COR-L47 (cell line): ENCODE results near the gene MORC3.
"Not testable (repeated sequence)": the region's sequence is repeated elsewhere in the genome, so short reads cannot be mapped to it uniquely, and the experiment has no call there.

Experiments
- DNase-seq: peaks from one replicate; lab custom pipeline; 2025; lab: John Stamatoyannopoulos, UW

Gene MORC3, protein sequence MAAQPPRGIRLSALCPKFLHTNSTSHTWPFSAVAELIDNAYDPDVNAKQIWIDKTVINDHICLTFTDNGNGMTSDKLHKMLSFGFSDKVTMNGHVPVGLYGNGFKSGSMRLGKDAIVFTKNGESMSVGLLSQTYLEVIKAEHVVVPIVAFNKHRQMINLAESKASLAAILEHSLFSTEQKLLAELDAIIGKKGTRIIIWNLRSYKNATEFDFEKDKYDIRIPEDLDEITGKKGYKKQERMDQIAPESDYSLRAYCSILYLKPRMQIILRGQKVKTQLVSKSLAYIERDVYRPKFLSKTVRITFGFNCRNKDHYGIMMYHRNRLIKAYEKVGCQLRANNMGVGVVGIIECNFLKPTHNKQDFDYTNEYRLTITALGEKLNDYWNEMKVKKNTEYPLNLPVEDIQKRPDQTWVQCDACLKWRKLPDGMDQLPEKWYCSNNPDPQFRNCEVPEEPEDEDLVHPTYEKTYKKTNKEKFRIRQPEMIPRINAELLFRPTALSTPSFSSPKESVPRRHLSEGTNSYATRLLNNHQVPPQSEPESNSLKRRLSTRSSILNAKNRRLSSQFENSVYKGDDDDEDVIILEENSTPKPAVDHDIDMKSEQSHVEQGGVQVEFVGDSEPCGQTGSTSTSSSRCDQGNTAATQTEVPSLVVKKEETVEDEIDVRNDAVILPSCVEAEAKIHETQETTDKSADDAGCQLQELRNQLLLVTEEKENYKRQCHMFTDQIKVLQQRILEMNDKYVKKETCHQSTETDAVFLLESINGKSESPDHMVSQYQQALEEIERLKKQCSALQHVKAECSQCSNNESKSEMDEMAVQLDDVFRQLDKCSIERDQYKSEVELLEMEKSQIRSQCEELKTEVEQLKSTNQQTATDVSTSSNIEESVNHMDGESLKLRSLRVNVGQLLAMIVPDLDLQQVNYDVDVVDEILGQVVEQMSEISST

DNA sequence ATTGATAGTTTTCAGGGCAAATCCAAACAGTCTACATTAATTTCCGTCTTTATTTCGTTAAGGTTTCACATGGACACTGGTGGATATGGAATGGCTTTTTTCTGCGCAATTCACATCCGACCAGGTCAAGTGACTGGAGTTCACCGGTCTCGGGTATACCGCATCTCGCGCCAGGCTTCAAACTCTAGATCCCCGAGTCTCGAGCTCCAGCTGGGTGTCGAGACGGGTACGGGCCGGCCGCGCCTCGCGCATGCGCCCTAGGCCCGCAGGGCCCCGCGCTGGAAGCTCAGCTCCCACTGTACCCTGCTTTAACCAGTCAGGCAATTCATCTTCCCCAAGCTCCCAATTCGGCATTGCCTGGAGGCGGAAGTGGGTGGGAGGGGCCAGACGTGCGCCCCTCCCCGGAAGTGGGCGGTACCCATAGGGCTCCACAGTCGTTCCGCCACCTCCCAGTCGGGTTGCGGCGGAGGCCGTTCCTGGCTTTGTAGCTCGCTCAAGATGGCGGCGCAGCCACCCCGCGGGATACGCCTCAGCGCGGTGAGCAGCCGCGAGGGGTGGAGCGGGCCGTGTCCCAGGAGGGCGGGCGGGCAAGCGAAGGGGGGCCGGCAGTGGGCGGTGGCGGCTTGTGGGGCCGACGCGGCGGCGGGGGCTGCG lies at the start of gene MORC3:
MORC3 (plus strand) TSS at position 431 of the 654 bp plus-strand sequence; CDS start at position 499, 68 bp downstream.
- DNase-seq, result peak; percentile 98

DNA sequence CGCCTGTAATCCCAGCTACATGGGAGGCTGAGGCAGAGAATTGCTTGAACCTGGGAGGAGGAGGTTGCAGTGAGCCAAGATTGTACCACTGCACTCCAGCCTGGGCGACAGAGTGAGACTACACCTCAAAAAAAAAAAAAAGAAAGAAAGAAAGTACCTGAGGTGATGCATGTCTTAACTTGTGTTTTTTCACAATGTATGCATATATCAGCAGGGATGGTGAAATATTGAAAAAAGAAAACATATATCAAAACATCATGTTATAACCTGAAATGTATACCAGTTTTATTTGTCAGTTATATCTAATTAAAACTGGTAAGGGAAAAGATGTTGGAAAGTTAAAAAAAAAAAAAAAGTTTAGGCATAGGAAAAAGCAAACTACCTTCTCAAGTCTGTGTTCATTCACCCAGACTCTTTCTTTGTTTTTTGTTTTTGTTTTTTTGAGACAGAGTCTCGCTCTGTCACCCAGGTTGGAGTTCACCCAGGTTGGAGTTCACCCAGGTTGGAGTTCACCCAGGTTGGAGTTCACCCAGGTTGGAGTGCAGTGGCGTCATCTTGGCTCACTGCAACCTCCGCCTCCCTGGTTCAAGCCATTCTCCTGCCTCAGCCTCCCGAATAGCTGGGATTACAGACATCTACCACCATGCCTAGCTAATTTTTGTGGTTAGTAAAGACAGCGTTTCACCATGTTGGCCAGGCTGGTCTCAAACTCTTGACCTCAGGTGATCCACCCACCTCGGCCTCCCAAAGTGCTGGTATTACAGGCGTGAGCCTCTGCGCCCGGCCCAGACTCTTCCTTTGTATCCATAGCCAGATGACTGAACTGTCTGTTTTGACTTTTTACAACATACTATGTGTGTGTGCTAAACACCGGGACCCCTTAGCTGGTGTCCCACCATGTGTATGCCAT lies 49.0 kb upstream of the MORC3 start:
- DNase-seq, result not testable (repeated sequence)

DNA sequence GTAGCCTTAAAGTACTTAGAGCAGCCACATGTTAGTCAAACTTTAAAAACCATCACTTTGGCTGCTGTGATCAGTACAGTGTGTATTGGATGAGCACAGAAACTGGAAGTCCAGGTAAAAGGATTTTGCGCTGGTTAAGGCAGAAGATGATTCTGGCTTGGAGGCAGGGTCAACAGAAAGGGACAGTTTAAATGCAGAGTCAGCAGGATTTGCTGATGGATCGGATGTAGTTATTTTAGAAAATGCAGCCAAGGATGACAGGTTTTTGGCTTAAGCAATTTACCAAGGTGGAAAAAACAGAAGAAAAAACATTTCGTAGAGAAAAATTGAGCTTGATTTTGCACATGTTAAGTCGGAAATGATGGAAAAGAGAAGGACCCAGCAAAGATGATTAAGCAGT lies 45.9 kb upstream of the MORC3 start:
- DNase-seq, result no peak

DNA sequence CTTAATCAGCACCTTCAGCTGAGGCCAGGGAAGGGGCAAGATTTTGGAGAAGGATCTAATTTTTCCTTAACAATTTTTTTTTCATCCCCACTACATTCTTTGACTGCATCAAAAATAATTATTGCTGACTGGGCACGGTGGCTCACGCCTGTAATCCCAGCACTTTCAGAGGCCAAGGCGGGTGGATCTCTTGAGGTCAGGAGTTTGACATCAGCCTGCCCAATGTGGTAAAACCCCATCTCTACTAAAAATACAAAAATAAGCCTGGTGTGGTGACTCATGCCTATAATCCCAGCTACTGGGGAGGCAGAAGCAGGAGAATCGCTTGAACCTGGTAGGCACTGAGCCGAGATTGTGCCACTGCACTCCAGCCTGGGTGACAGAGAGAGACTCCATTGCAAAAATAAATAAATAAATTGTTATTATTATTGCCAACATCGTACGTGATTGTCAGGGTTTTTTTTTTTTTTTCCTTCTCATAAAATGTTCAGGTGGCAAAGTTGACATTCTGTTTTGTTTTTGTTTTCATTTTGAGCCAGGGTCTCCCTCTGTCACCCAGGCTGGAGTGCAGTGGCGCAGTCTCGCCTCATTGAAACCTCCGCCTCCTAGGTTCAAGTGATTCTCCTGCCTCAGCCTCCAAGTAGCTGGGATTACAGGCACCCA lies 37.3 kb upstream of the MORC3 start:
- no peak for DNase-seq

DNA sequence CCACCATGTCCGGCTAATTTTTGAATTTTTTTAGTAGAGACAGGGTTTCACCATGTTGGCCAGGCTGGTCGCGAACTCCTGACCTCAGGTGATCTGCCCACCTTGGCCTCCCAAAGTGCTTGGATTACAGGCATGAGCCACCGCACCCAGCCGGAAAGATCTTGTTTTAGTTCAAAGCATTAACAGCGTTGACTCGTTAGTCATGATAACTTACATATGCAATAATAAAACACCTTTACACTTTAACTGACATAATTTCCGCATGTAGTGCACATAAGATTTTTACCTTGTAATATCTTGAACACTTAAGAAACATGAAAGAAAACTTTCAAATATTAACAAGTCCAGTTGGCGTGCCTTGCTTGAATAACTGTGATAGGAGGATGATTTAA lies 36.8 kb upstream of the MORC3 start:
- DNase-seq, result not testable (repeated sequence)

DNA sequence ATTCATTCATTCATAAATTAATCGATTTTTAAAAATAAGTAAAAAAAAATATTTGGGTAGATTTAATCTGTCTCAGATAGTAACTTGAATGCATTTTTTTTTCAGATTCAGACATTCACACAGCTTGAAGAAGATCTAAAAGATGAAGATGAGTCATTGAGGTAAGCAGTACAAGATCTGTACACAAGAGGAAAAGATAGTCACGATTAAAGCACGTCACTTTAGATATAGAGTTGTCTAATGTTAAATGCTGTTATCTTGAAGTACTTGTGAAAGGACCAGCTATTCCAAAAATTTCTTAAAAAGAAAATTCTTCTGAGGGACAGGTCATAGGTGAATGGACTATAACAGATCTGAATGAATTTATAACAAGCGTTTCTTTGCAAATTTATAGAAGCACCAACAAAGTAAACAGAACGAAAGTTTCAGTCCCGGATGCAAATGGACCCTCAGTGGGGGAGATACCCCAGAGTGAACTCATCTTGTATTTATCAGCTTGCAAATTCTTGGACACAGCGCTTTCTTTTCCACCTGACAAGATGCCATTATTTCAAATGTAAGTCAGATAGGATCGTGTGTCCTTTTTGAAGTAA lies 31.2 kb upstream of the MORC3 start:
- DNase-seq, result no peak

DNA sequence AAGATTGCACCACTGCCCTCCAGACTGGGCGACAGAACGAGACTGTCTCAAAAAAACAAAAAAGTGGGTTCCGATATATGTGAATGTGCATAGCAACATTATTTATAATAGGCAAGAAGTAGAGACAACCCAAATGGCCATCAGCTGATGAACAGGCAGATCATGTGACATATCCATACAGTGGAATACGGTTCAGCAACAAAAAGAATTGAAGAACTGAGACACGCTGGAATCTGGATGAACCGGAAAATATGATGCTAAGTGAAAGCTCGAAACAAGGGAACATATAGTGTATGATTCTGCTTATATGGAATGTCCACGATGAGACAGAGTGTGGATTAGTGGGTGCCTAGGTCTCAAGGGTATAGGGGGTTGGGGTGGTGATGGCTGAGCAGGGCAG lies 28.5 kb upstream of the MORC3 start:
- DNase-seq, result no peak

DNA sequence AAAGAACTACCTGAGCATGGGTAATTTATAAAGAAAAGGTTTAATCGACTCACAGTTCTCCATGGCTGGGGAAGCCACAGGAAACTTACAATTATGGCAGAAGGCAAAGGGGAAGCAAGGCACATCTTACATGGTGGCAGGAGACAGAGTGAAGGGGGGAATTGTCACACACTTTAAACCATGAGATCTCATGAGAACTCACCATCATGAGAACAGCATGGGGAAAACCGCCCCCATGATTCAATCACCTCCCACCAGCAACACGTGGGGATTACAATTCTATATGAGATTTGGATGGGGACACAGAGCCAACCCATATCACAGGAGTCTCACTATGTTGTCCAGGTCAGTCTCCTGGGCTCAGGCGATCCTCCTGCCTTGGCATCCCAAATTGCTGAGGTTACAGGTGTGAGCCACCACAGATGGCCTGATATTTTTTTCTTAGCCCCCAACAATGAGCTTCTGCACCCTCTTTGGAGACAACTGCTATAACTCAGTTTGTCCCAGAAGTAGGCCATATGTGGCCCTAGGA lies 22.5 kb upstream of the MORC3 start:
- no peak for DNase-seq

DNA sequence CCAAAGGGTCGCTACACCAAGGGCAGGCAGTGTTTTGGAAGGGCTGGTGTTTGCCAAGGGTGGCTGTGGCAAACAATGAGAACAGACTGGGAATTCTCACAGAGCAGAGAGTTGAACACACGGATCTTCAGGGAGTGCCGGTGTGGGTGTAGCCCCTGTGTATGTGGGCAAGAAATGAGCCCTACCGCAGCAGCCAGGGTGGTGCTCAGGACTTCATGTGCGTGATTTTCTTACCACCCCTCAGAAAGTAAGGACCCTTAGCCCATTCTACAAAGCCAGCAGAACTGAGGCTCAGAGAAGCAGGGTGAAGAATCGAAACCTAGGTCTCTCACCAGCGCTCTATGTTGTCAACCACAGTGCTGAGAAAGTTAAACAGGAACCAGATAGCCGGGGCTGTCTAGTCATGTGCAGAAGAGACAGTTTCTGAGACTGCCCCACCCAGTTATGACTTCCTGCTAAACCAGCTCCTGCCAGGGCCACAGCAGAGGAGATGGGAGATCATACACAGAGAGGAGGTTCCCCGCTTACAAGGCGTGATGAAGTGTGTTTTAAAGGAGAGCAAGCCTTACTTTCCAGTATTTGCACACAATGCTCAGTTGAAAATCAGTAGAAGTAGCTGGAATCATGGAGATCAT lies 21.9 kb upstream of the MORC3 start:
- DNase-seq, result no peak

DNA sequence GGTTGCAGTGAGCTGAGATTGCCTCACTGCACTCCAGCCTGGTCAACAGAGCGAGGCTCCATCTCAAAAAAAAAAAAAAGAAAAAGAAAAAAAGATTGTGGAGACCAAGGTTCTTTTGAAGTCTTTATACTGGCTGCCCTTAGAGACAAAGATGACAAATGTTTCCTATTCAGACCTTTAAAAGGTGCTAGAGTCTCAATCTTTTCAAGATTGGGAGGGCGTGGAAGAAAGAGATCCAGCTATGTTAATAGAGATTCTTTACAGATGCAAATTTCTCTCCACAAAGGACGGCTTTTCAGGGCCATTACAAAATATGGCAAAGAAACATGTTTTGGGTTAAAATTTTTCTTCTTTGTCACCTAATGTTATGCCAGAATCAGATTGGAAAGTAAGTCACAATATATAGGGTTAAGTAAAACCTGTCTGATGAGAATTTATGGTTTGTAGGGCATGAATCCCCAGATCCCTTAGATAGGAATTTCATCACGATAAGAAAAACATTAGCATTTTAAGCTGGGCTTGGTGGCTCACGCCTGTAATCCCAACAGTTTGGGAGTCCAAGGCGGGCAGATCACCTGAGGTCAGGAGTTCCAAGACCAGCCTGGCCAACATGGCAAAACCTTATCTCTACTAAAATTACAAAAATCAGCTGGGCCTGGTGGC lies 13.0 kb upstream of the MORC3 start:
- no peak for DNase-seq

DNA sequence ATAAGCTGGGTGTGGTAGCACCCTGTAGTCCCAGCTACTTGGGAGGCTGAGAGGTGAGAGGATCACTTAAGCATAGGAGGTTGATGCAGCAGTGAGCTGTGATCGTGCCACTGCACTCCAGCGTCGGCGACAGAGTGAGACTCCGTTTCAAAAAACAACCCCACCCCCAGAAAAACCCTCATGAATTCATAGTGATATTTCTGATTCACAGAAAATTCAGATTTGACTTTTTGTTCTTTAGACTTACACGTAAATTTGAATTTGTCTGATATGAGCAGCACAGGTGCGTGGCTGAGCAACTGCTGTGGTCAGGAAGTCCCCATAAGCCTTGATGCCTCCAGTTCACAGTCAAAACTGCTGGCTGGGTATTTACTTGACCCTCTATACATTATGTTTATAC lies 10.0 kb upstream of the MORC3 start:
- no peak for DNase-seq

DNA sequence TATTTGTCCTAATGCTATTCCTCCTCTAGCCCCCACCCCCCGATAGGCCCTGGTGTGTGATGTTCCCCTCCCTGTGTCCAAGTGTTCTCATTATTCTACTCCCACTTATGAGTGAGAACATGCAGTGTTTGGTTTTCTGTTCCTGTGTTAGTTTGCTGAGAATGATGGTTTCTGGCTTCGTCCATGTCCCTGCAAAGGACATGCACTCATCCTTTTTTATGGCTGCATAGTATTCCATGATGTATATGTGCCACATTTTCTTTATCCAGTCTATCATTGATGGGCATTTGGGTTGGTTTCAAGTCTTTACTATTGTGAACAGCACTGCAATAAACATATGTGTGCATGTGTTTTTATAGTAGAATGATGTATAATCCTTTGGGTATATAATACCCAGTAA lies 6.6 kb upstream of the MORC3 start:
- not testable (repeated sequence) for DNase-seq

DNA sequence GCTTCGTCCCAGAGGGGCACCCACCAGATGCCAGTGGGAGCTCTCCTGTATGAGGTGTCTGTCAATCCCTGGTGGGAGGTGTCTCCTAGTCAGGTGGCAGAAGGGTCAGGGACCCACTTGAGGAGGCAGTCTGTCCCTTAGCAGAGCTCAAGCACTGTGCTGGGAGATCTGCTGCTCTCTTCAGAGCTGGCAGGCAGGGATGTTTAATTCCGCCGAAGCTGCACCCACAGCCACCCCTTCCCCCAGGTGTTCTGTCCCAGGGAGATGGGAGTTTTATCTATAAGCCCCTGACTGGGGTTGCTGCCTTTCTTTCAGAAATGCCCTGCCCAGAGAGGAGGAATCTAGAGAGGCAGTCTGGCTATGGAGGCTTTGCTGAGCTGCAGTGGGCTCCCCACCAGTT lies 4.0 kb upstream of the MORC3 start:
- not testable (repeated sequence) for DNase-seq

DNA sequence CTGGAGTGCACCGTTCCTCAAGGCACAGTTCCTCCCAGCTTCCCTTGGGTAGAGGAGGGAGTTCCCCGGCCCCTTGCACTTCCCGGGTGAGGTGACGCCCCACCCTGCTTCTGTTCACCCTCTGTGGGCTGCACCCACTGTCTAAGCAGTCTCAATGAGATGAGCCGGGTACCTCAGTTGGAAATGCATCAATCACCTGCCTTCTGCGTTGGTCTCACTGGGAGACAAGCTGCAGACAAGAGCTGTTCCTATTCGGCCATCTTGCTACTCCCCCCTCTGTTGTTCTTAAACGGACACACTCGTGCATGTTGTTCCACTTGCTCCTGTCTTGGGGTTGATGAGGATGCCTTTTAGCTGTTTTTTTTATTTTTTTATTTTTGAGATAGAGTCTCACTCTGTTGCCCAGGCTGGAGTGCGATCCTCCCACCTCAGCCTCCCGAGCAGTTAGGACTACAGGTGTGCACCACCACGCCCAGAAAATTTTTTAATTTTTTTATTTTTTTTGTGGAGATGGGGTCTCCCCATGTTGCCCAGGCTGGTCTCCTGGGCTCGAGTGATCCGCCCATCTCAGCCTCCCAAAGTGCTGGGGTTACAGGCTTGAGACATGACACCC lies 3.0 kb upstream of the MORC3 start:
- no peak for DNase-seq

DNA sequence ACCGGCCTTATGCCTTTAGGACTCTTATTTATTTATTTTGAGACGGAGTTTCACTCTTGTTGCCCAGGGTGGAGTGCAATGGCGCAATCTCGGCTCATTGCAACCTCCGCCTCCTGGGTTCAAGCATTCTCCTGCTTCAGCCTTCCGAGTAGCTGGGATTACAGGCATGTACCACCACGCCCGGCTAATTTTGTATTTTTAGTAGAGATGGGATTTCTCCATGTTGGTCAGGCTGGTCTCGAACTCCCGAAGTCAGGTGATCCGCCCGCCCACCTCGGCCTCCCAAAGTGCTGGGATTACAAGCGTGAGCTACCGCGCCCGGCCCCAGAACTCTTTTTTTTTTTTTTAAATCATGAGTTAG lies 611 bp upstream of the MORC3 start:
- DNase-seq, result not testable (repeated sequence)

DNA sequence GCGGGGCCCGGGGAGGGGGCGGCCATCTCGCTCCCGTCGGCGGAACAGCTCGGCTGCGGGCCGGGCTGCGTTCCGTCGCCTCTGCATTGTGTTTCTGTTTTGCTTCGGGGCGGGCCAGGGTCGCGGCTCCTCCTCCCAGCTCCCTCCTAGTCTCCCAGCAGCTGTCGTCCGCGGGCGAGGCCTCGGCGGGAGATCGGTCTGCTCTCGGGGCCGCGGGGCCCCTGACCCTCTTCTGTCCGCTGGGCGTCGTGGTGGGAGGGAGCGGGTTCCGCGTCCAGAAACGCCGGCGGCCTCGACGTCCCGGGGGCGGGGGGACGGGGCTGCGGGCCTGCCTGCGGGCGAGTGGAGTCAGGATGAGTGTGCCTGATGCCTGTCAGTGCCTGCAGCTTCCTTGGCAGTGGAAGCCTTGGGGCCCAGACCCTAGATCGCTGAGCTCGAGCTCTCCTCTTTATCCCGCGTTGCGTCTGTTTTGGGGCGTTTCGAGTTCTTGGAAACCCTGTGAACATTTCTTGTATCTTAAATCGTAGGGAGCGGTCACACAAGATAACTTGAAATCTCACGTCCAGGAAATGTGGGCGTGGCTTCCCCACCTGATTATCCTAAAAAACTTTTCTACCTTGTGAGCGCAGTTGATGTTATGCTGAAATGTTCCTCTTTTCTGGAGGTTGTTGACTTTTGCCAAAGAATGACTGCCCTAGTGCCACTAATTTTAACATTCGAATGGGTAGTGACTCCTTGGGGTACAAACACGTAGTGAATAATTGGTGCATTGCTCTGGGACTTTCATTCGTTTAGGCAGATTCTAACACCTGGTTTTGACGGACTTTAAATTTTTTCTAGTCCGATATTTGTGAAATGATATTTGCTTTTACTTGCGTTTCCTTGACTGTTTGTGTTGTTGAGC lies 676 bp downstream of the MORC3 start:
- DNase-seq, result peak; percentile 65

DNA sequence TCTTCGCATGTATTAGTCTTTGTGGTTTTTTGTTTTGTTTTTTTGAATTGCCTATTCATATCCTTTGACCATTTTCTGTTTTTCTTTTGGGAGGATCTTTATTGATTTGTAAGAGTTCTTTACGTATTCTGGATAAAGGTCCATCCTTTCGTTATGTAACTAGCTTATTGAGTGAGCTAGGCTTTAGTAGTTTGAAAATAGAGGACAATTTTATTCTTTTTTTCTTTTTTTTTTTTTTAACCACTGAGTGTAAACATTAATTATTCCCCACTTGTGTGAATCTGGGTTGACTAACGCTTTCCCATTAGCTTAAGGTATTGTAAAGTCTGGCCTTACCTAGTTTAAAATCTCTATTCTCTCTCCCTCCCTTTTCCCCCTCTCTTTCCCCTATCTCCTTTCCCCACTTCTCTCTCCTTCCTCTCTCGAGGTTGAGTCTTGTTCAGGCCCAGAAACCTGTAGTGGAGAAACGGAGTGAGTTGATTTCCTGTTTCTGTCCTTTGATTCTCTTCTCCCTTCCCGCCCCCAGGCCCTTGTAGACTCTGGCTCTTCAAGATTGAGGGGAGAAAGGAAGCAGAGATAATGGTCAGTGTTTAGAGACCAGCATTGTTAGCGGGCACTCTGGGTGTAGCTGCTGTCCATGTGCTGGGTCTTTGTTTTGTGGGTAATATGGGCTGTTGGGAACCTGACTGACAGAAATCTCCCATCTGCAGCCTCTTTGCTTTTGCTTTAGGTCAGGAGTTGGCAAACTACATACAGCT lies 1.5 kb downstream of the MORC3 start:
- DNase-seq, result peak; percentile 8
